Gastroesophageal sphincter (tissue), 3 donors: ENCODE data around the gene BAD.

Experiments
- CTCF ChIP-seq, 4 experiments: fragments of 200-600 bp in 2 of 4; fragments of 450-650 bp in 2 of 4; sonication (generic) in 1 of 4; IDR thresholded peaks; one replicate each; pipeline ENCODE4 v1.5.1; 2017 to 2019; ENCODE audit warnings: antibody characterized with exemption in 4 of 4, mild to moderate bottlenecking in 2 of 4, moderate library complexity in 2 of 4
- EP300 ChIP-seq: sonication (generic); formaldehyde crosslinking; IDR thresholded peaks from one replicate; pipeline ENCODE4 v1.6.1; 2017; ENCODE audit warnings: antibody characterized with exemption, mild to moderate bottlenecking
- POLR2A ChIP-seq, 2 donors: fragments of 450-650 bp; IDR thresholded peaks; one replicate each; pipeline ENCODE4 v1.6.1; 2017; ENCODE audit warnings: antibody characterized with exemption in 2 of 2, mild to moderate bottlenecking in 2 of 2, moderate library complexity in 1 of 2
- POLR2AphosphoS5 ChIP-seq: sonication (generic); formaldehyde crosslinking; IDR thresholded peaks from one replicate; pipeline ENCODE4 v1.6.1; 2017; ENCODE audit warnings: antibody characterized with exemption

- TF ChIP-seq POLR2AphosphoS5 (no peak), CTCF (IDR thresholded peaks at IDR 0.05) (no peak), POLR2A (IDR thresholded peaks at IDR 0.05) (no peak), EP300 (no peak)
Measured at GRCh38 chr11:64253043-64253442, 31.4 kb downstream of the BAD start.
